IMR-90 (cell line): ENCODE data around the gene SLC44A1. TPM values are rescaled to one million over a fixed set of nuclear protein-coding genes. Genes with fewer than 3 reads are reported as not detected.

Source experiments
- ATAC-seq: fragments of 200-7000 bp; cut with Tn5 transposase; 2 replicates; pipeline ENCODE4 v1.9.1; 2020; ENCODE audit warnings: low read depth, mild to moderate bottlenecking, moderate library complexity
- BruUV-seq: library from RNA; stranded (reverse); fragments of 400-500 nt; replicated peaks from 2 replicates; lab custom pipeline; 2021; lab: Mats Ljungman, UMichigan
- CTCF ChIA-PET: fragments of 300-600 bp; formaldehyde crosslinking; extraction: SDS; loops from one replicate; lab custom pipeline; 2021; ENCODE audit warnings: antibody characterized with exemption; lab: Yijun Ruan, JAX
- POLR2A ChIA-PET: fragments of 300-600 bp; sonication (Branson Sonifier 250); formaldehyde crosslinking; loops from one replicate; lab custom pipeline; 2022; ENCODE audit warnings: antibody characterized with exemption; ENCODE audit not compliant: unreplicated experiment; lab: Charles Lee
- DNase-seq: peaks from one replicate; pipeline ENCODE4 v3.0.0; 2013
- H2AFZ ChIP-seq: replicated peaks from 2 replicates; pipeline ENCODE3; 2013; ENCODE audit warnings: low read length, mild to moderate bottlenecking; ENCODE audit not compliant: poor library complexity
- H2AK5ac ChIP-seq: 2 replicates; pipeline ENCODE4 v1.6.1; 2013; ENCODE audit warnings: low read depth, low read length, inconsistent platforms
- H2AK9ac ChIP-seq: replicated peaks from 2 replicates; pipeline ENCODE3; 2013; ENCODE audit warnings: mild to moderate bottlenecking, low read depth, low read length, moderate library complexity; ENCODE audit not compliant: poor library complexity
- H2BK120ac ChIP-seq: 2 replicates; pipeline ENCODE4 v1.6.1; 2013; ENCODE audit warnings: low read depth, low read length, inconsistent platforms
- H2BK15ac ChIP-seq: 3 replicates; pipeline ENCODE4 v1.6.1; 2013; ENCODE audit warnings: low read depth, low read length, inconsistent platforms
- H2BK20ac ChIP-seq: 2 replicates; pipeline ENCODE4 v1.6.1; 2013; ENCODE audit warnings: low read depth, mild to moderate bottlenecking, inconsistent platforms, low read length, moderate library complexity
- H2BK5ac ChIP-seq: 2 replicates; pipeline ENCODE4 v1.6.1; 2013; ENCODE audit warnings: mild to moderate bottlenecking, low read depth, low read length, inconsistent platforms; ENCODE audit not compliant: poor library complexity, severe bottlenecking
- H3K14ac ChIP-seq: replicated peaks from 2 replicates; pipeline ENCODE4 v1.6.1; 2013; ENCODE audit warnings: low read depth, low read length, inconsistent platforms
- H3K18ac ChIP-seq: 2 replicates; pipeline ENCODE4 v1.6.1; 2013; ENCODE audit warnings: low read depth, low read length, control low read depth
- H3K23ac ChIP-seq: 2 replicates; pipeline ENCODE4 v1.6.1; 2013; ENCODE audit warnings: low read depth, low read length, inconsistent platforms
- H3K27ac ChIP-seq: 2 replicates; pipeline ENCODE4 v1.5.1; 2013; ENCODE audit warnings: mild to moderate bottlenecking, control low read depth, low read length; ENCODE audit not compliant: insufficient read depth
- H3K27me3 ChIP-seq: 2 replicates; pipeline ENCODE4 v1.6.1; 2013; ENCODE audit warnings: low read length; ENCODE audit not compliant: control insufficient read depth, insufficient read depth
- H3K36me3 ChIP-seq: 2 replicates; pipeline ENCODE4 v1.6.1; 2013; ENCODE audit warnings: low read length, mixed read lengths; ENCODE audit not compliant: control insufficient read depth, insufficient read depth
- H3K4ac ChIP-seq: 2 replicates; pipeline ENCODE4 v1.6.1; 2013; ENCODE audit warnings: low read depth, low read length, inconsistent platforms
- H3K4me1 ChIP-seq: 2 replicates; pipeline ENCODE4 v1.6.1; 2013; ENCODE audit warnings: low read length, mixed read lengths; ENCODE audit not compliant: control insufficient read depth, insufficient read depth
- H3K4me2 ChIP-seq: 2 replicates; pipeline ENCODE4 v1.6.1; 2013; ENCODE audit warnings: low read depth, mild to moderate bottlenecking, control low read depth, low read length, moderate library complexity
- H3K4me3 ChIP-seq: 2 replicates; pipeline ENCODE4 v1.5.1; 2013; ENCODE audit warnings: low read depth, mild to moderate bottlenecking, control low read depth, low read length, moderate library complexity; ENCODE audit not compliant: insufficient read depth
- H3K56ac ChIP-seq: 2 replicates; pipeline ENCODE4 v1.6.1; 2013; ENCODE audit warnings: low read length, inconsistent platforms; ENCODE audit not compliant: insufficient read depth; ENCODE audit errors: extremely low read depth
- H3K79me1 ChIP-seq, 2 experiments: 2 replicates each; pipeline ENCODE4 v1.6.1; 2013; ENCODE audit warnings: low read length in 2 of 2, inconsistent platforms in 1 of 2, low read depth in 1 of 2
- H3K9ac ChIP-seq: 2 replicates; pipeline ENCODE4 v1.6.1; 2013; ENCODE audit warnings: low read depth, low read length, control low read depth
- H3K9me1 ChIP-seq: 2 replicates; pipeline ENCODE4 v1.6.1; 2013; ENCODE audit warnings: low read length, inconsistent platforms; ENCODE audit not compliant: insufficient read depth
- H3K9me3 ChIP-seq: 2 replicates; pipeline ENCODE4 v1.6.1; 2013; ENCODE audit warnings: low read length; ENCODE audit not compliant: control insufficient read depth, insufficient read depth
- H4K20me1 ChIP-seq: 2 replicates; pipeline ENCODE4 v1.6.1; 2013; ENCODE audit warnings: low read length, inconsistent platforms; ENCODE audit not compliant: insufficient read depth
- H4K5ac ChIP-seq: 2 replicates; pipeline ENCODE4 v1.6.1; 2013; ENCODE audit warnings: mild to moderate bottlenecking, low read depth, low read length, control low read depth
- H4K8ac ChIP-seq, 2 experiments: 2 replicates each; pipeline ENCODE4 v1.6.1; 2013; ENCODE audit warnings: low read depth in 2 of 2, low read length in 2 of 2, control low read depth in 1 of 2, inconsistent platforms in 1 of 2
- H4K91ac ChIP-seq: 2 replicates; pipeline ENCODE4 v1.6.1; 2013; ENCODE audit warnings: low read depth, low read length, inconsistent platforms; ENCODE audit not compliant: insufficient read depth
- BHLHE40 ChIP-seq: fragments of 150-350 bp; IDR thresholded peaks from 2 replicates; pipeline ENCODE4 v1.6.1; 2016; ENCODE audit warnings: mild to moderate bottlenecking, low read depth, low read length
- CEBPB ChIP-seq: IDR thresholded peaks from 2 replicates; pipeline ENCODE4 v1.6.1; 2012; ENCODE audit warnings: low read depth, low read length, improper control_type of control experiment
- CHD1 ChIP-seq: IDR thresholded peaks from 2 replicates; pipeline ENCODE4 v1.6.1; 2012; ENCODE audit warnings: low read depth, low read length, improper control_type of control experiment
- FOS ChIP-seq: fragments of 150-350 bp; IDR thresholded peaks from 2 replicates; pipeline ENCODE4 v1.6.1; 2016; ENCODE audit warnings: low read depth, low read length
- MAFK ChIP-seq: IDR thresholded peaks from 2 replicates; pipeline ENCODE4 v1.6.1; 2012; ENCODE audit warnings: low read depth, low read length, improper control_type of control experiment
- MAZ ChIP-seq: IDR thresholded peaks from 2 replicates; pipeline ENCODE4 v1.6.1; 2012; ENCODE audit warnings: low read depth, mild to moderate bottlenecking, low read length, improper control_type of control experiment, moderate library complexity, borderline replicate concordance
- MXI1 ChIP-seq: IDR thresholded peaks from 2 replicates; pipeline ENCODE4 v1.6.1; 2012; ENCODE audit warnings: low read depth, mild to moderate bottlenecking, low read length, moderate library complexity, borderline replicate concordance
- NFE2L2 ChIP-seq: fragments of 150-350 bp; IDR thresholded peaks from 2 replicates; pipeline ENCODE4 v1.6.1; 2016; ENCODE audit warnings: low read depth, mild to moderate bottlenecking, low read length
- POLR2A ChIP-seq: IDR thresholded peaks from 2 replicates; pipeline ENCODE4 v1.6.1; 2012; ENCODE audit warnings: mild to moderate bottlenecking, low read depth, low read length
- RAD21 ChIP-seq: IDR thresholded peaks from 2 replicates; pipeline ENCODE4 v1.6.1; 2012; ENCODE audit warnings: low read length, improper control_type of control experiment
- RCOR1 ChIP-seq: IDR thresholded peaks from 2 replicates; pipeline ENCODE4 v1.6.1; 2012; ENCODE audit warnings: mild to moderate bottlenecking, low read length, improper control_type of control experiment; ENCODE audit not compliant: insufficient replicate concordance
- RFX5 ChIP-seq: IDR thresholded peaks from 2 replicates; pipeline ENCODE4 v1.8.0; 2012; ENCODE audit warnings: low read depth, mild to moderate bottlenecking, low read length, moderate library complexity
- SMC3 ChIP-seq: fragments of 150-350 bp; IDR thresholded peaks from 2 replicates; pipeline ENCODE4 v1.6.1; 2016; ENCODE audit warnings: low read depth, mild to moderate bottlenecking, antibody characterized with exemption, low read length, moderate library complexity
- WGBS, 2 experiments: methylation state at CpG; one replicate each; pipeline versions ENCODE4 v1.1.5 to v1.1.7; 2013; ENCODE audit warnings: missing lambda C conversion rate in 2 of 2; ENCODE audit not compliant: insufficient read length in 1 of 2; ENCODE audit errors: extremely low coverage in 2 of 2; 5-methylcytosine and 5-hydroxymethylcytosine counted together
- dilution Hi-C: fragments of 300-500 bp; cut with HindIII; formaldehyde crosslinking; loops from one replicate; pipeline ENCODE4 v1.14.3; 2018; ENCODE audit warnings: low sequenced_read_pairs; ENCODE audit not compliant: unreplicated experiment
- in situ Hi-C: fragments of 300-500 bp; cut with MboI; formaldehyde crosslinking; loops from 3 replicates; pipeline ENCODE4 v1.14.3; 2019; ENCODE audit warnings: low sequenced_read_pairs, inconsistent platforms, mixed read lengths
- intact Hi-C: fragments of 100-400 bp; cut with micrococcal nuclease; formaldehyde crosslinking; loops from 2 replicates; pipeline ENCODE4 v1.10.0; 2022
- polyA plus RNA-seq, 3 experiments: library from polyadenylated mRNA; depleted of rRNA; stranded (reverse); fragments of >200 nt; gene quantifications; 2 replicates each; pipeline ENCODE4 v1.2.3, GENCODE V29; 2012; ENCODE audit warnings: low replicate concordance in 1 of 3
- total RNA-seq: library from RNA; depleted of rRNA; stranded (reverse); fragments of >200 nt; gene quantifications from 2 replicates; pipeline ENCODE4 v1.2.3, GENCODE V29; 2012
- TF ChIP-seq, protein P1 (sequence below): conservative IDR thresholded peaks from 2 replicates; pipeline ENCODE4 v1.5.1; 2012; ENCODE audit warnings: mild to moderate bottlenecking, low read depth, low read length, improper control_type of control experiment
- TF ChIP-seq, protein P2 (sequence below): fragments of 150-350 bp; IDR thresholded peaks from 2 replicates; pipeline ENCODE4 v1.6.1; 2017; ENCODE audit warnings: mild to moderate bottlenecking, antibody characterized with exemption, low read length, low read depth
- TF ChIP-seq, protein P3 (sequence below): fragments of 150-350 bp; IDR thresholded peaks from 2 replicates; pipeline ENCODE4 v1.6.1; 2016; ENCODE audit warnings: low read depth, mild to moderate bottlenecking, low read length, moderate library complexity, borderline replicate concordance

The SLC44A1 gene
- total and polyA plus RNA-seq, 2 of the 4 experiments (the other 2 are of a cell fraction), result 5.2 to 21.7 TPM

DNA sequence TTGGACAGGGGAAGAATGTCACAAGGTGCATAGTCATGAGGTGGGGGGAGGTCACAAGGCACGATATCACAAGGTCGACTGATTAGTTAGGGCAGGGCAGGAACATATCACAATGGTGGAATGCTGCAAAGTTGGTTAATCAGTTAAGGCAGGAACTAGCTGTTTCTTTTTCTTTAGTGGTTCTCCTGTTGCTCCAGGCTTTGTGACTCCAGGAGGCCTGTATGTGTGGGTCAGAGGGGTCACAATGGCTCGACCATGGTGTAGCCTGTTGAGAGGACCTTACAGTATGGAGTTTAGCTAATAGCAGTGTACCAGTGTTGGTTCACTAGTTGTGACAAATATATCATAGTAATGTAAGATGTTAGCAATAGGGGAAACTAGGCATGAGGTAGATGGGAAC is 191.0 kb downstream of the SLC44A1 start:
- Histone ChIP-seq H2AK5ac (no peak overlapping the region), H4K8ac (no peak overlapping the region), H4K91ac (no peak overlapping the region), H3K4me2 (no peak overlapping the region), H3K9me1 (no peaks in the 10 kb centered on the region), H3K14ac (no peak overlapping the region), H3K23ac (no peak overlapping the region), H4K5ac (no peak overlapping the region), H3K4me3 (no peak overlapping the region), H3K4me1 (peaks cover 3% of the 10 kb centered on the region), H3K79me1 (no peaks in the 10 kb centered on the region), H2AFZ (no peak overlapping the region), H3K9ac (no peak overlapping the region), H2BK20ac (no peak overlapping the region), H3K18ac (no peak overlapping the region), H4K20me1 (no peaks in the 10 kb centered on the region), H3K56ac (no peak overlapping the region), H2BK15ac (no peak overlapping the region), H3K4ac (no peak overlapping the region), H3K27me3 (no peaks in the 10 kb centered on the region), H2BK5ac (no peak overlapping the region), H3K27ac (no peak overlapping the region), H2BK120ac (no peak overlapping the region), H3K36me3 (no peaks in the 10 kb centered on the region), H2AK9ac (no peak overlapping the region), H3K9me3 (peaks cover 2% of the 10 kb centered on the region; the same call in 1 of the 2 replicates)
- POLR2A ChIA-PET, result interaction anchor here (0.6 kb wide), 1 partner anchor 16 kb away, joined by 4 read pairs; no protein-coding TSS in a partner anchor
- in situ Hi-C loops (no loop called here), dilution Hi-C loops (no loop called here), intact Hi-C loops (no loop called here)
- BruUV-seq, result no TSS peak
- TF ChIP-seq MAFK, result no peak
- no peak for TF ChIP-seq FOS
- no peak for TF ChIP-seq NFE2L2
- TF ChIP-seq, protein P1, sequence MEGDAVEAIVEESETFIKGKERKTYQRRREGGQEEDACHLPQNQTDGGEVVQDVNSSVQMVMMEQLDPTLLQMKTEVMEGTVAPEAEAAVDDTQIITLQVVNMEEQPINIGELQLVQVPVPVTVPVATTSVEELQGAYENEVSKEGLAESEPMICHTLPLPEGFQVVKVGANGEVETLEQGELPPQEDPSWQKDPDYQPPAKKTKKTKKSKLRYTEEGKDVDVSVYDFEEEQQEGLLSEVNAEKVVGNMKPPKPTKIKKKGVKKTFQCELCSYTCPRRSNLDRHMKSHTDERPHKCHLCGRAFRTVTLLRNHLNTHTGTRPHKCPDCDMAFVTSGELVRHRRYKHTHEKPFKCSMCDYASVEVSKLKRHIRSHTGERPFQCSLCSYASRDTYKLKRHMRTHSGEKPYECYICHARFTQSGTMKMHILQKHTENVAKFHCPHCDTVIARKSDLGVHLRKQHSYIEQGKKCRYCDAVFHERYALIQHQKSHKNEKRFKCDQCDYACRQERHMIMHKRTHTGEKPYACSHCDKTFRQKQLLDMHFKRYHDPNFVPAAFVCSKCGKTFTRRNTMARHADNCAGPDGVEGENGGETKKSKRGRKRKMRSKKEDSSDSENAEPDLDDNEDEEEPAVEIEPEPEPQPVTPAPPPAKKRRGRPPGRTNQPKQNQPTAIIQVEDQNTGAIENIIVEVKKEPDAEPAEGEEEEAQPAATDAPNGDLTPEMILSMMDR, result no peak
- TF ChIP-seq CHD1, result no peak
- TF ChIP-seq, protein P2, sequence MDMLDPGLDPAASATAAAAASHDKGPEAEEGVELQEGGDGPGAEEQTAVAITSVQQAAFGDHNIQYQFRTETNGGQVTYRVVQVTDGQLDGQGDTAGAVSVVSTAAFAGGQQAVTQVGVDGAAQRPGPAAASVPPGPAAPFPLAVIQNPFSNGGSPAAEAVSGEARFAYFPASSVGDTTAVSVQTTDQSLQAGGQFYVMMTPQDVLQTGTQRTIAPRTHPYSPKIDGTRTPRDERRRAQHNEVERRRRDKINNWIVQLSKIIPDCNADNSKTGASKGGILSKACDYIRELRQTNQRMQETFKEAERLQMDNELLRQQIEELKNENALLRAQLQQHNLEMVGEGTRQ, result no peak
- no peak for TF ChIP-seq POLR2A
- TF ChIP-seq MXI1, result no peak
- TF ChIP-seq RAD21, result no peak
- TF ChIP-seq MAZ, result no peak
- TF ChIP-seq BHLHE40, result no peak
- TF ChIP-seq SMC3, result no peak
- TF ChIP-seq, protein P3, sequence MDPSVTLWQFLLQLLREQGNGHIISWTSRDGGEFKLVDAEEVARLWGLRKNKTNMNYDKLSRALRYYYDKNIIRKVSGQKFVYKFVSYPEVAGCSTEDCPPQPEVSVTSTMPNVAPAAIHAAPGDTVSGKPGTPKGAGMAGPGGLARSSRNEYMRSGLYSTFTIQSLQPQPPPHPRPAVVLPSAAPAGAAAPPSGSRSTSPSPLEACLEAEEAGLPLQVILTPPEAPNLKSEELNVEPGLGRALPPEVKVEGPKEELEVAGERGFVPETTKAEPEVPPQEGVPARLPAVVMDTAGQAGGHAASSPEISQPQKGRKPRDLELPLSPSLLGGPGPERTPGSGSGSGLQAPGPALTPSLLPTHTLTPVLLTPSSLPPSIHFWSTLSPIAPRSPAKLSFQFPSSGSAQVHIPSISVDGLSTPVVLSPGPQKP, result no peak
- TF ChIP-seq CEBPB, result no peak
- TF ChIP-seq RFX5, result no peak
- no peak for TF ChIP-seq RCOR1
- DNase-seq (no peak), ATAC-seq (no peak)
- CTCF ChIA-PET, result no interaction called here
- 75% methylated on average over 2 of the region's 3 CpGs; no CpG with 5 or more reads in 1 of the 2 experiments for WGBS, 2 experiments
